Vagina (tissue), 2 donors: Measurements from ENCODE around the gene AGPS.

ENCODE experiments used
- POLR2A ChIP-seq, 2 donors: fragments of 450-650 bp; IDR thresholded peaks; one replicate each; pipeline ENCODE4 v1.6.1; 2017; ENCODE audit warnings: antibody characterized with exemption in 2 of 2, mild to moderate bottlenecking in 2 of 2, moderate library complexity in 2 of 2
- POLR2AphosphoS5 ChIP-seq, 2 donors: sonication (generic); formaldehyde crosslinking; IDR thresholded peaks; one replicate each; pipeline ENCODE4 v1.9.0; 2017; ENCODE audit warnings: antibody characterized with exemption in 2 of 2, mild to moderate bottlenecking in 2 of 2, low read depth in 1 of 2; ENCODE audit not compliant: insufficient read depth in 1 of 2
- TF ChIP-seq, protein P1 (sequence below), 3 experiments: fragments of 450-650 bp in 2 of 3; fragments of 200-600 bp in 1 of 3; sonication (generic) in 1 of 3; IDR thresholded peaks; one replicate each; pipeline ENCODE4 v1.5.1; 2017 to 2019; ENCODE audit warnings: antibody characterized with exemption in 3 of 3, mild to moderate bottlenecking in 2 of 3, moderate library complexity in 2 of 3

DNA sequence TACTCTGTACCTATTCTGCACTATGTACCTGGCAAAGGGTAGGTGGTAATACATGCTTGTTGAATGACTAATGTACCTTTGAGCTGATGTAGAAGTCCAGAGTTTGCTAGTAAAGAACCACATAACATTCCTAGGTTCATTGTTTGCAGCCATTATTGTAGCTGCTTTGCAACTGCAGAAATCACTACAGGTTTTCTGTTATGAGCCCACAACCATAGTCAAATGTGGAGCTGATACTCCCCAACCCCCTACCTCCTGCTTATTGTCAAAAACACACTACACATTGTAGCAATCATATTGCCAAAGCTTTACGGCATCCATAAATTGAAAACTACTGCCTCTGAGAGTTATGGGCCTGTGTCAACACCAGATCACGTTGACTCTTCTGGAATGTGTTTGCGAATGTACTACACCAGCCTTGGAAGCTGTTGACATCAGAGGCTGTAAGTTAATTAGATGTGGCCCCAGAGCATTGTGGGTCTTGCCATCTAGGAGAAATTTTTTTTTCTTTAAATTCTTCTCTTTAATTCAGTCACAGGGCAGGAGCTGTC lies 187.0 kb downstream of the AGPS start:
- TF ChIP-seq, protein P1, sequence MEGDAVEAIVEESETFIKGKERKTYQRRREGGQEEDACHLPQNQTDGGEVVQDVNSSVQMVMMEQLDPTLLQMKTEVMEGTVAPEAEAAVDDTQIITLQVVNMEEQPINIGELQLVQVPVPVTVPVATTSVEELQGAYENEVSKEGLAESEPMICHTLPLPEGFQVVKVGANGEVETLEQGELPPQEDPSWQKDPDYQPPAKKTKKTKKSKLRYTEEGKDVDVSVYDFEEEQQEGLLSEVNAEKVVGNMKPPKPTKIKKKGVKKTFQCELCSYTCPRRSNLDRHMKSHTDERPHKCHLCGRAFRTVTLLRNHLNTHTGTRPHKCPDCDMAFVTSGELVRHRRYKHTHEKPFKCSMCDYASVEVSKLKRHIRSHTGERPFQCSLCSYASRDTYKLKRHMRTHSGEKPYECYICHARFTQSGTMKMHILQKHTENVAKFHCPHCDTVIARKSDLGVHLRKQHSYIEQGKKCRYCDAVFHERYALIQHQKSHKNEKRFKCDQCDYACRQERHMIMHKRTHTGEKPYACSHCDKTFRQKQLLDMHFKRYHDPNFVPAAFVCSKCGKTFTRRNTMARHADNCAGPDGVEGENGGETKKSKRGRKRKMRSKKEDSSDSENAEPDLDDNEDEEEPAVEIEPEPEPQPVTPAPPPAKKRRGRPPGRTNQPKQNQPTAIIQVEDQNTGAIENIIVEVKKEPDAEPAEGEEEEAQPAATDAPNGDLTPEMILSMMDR (IDR thresholded peaks at IDR 0.05): no peak
- TF ChIP-seq POLR2A (IDR thresholded peaks at IDR 0.05) (no peak), POLR2AphosphoS5 (IDR thresholded peaks at IDR 0.05; ENCODE audit: insufficient read depth in 1 of 2, low read depth in 1 of 2) (no peak)
